ENCODE data around the gene HOXA13.

The HOXA13 gene

DNA sequence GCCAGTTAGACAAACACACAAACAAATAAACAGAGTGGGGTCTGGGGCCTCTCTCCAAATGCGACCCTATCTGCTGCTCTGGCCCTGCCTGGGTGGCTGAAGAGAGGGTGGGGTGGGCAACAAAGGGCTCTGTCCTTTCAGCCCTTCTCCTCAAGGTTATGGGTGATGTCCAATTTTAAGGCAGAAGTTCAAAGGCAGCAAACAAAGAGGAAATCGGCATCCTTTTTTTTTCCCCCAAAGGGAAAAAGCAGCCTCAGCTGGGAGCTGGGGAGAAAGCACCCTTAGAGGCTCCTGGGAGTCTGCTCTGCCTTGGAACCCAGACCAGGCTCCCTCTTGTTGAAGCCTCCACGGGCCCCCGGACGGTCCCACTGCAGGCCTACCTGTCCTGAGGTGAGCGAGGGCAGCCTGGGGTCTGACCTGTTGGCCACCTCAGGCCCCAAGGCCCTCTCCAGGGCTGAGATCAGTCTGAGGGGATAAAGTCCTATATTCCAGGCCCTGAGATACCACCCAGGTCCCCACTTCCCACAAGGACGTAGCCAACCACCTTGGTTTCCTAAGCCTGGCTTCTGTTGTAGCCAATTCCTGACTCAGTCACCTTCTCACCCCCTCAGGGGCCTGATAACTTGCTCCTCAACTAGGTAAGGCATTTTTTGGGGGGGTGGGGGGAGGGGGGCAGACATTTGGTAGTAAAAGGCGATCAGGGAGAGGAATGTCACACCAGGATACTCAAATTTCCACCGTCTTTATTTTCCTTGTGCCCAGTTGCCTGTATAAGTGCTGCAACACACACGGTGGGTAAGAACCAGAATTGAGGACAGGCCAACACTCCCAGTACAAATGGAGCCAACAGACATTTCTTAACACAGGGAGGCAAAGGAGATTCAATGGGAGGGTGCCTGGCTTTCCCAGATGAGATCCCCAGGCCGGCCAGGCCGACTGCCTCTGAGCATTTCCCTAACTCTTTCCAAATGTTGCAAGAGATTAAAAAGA is 19.2 kb downstream of the HOXA13 start:
- no peak for DNase-seq

DNA sequence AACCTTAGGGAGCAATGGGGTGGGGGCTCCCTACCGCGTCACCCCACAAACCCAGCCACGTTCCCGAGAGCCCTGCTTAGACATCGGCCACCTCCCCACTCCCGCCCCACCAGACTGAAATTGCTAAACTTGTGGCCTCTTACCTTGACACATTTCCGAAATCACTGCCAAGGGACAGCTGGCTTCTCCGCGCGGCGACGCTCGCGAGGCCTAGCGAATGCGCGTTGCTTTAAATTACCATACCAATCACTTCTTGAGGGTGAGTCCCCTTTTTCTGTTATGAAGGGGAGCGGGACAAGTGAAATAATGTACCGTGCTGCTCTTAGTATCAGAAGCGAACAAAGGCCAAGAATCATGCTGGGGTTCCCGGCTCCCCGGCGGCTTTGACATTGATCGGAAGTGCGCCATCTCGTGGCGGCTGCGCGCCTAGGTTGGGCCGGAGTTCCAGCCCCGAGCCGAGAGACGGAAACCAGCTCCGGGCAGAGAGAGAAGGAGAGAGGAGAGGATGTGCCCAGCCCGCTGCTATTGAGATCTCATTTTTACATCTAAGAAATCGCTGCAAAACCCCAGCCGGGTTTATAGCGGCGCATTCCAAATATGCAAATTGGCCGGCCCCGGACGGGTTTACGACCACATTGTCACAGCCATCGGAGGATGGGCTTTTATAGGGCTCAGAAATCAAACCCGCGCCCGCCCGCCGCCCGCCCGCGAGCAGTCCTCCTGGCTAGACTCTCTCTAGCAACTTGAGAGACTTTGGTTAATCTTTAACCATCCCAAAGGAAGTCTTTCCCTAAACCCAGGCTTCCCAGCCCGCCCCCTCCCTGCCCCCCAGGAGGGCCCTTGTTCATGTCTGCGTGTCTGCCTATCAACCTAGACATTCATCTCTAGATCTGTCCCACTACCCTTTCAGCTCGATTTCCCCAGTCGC is 20.1 kb downstream of the HOXA13 start:
- no peak for DNase-seq

DNA sequence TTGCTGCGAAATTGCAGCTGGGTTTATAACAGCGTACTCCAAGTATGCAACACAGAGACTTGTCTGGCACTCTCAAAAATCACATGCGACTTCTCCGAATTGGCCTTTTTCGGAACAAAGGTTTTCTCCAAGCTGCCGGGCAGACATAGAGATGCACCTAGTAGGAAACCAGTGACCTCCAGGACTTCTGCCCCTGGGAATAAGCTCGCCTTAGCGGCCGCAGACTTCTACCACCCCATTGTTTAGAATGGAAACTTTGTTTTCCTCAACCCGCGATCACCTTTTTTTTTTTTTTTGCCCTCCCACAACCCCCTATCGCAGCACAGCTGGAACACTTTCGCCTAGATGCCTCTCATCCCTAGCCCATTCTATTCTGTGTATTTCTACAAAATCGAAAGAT is 20.9 kb downstream of the HOXA13 start:
- DNase-seq: no peak

DNA sequence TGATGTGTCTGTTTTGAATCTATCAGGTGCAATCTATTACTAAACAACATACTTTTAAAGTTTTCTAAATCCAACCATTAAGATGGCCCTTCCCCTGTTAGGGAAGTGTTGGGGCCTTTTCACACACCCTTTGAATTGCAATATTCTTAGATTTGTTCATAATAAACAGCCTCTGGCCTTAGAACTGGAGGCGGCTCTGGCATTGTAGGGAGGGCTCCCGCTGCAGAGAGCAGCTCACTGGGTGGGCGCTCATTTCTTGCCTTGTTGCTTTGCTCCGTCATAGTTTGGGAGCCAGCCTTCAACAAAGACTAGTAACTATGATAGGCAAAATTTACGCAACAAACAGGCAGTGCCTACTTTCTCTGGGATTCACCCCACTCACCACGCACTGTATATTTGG is 21.5 kb downstream of the HOXA13 start:
- DNase-seq: no peak

DNA sequence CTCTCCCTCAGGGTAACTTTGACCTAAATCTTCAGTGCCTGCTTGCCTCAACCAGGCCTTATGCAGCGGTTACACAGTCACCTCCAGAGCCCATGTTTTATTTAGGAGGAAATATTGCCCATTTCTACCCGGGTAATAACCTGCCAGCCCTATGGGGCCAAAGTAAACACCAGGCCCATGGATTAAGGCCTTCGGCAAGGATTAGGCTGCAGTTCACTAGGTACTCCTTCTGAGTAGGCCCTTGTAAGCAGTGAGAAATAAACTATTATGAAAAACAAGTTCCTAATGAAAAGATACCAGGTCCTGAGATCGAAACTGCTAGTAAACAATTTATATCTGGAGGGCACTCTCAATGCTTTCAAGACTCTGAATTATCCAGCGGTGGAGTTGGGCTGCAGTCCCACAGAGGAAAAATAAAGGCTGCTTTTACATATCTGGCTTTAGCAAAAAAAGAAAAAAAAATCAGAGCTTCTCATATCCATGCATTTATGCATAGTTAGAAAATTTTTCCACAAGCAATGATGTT is 22.0 kb downstream of the HOXA13 start:
- DNase-seq: no peak

DNA sequence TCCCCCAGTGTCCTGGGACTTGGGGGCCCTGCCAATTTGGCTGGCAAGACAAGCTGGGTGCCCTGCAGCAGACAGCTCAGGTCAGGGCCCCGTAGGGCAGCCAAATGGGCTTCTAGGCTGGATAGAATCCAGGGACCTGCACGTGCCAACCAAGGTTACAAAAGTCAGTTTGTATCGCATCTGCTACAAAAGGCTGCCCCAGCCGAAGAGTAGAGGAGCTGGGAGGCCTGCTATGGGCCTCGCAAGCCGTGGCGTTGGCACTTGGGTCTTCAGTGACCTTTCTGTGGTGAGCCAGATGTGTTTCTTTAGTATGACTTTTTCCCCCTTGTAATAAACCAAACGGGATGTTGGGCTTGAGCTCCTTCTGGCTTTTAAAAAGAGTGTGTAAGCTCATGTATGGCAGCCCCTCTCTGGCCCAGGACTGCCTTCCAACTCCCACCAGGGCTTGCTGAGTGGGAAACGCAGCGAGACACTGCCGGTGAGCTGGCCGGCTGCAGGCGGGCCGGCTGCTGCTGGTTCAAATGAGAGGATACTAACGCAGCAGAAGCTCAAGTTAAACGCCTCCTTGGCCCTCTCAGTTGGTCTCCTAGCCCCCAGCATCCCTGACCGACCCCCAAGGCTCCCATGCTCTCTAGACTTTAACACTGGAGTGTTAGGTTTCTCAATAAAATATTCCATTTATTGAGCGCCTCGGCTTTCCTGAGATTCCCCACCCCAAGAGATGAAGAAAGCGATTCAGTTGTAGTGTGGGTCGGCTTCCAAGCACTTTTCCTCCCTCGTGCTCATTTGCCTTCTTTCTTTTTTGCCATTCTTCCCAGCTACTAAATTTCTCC is 22.7 kb downstream of the HOXA13 start:
- no peak for DNase-seq

DNA sequence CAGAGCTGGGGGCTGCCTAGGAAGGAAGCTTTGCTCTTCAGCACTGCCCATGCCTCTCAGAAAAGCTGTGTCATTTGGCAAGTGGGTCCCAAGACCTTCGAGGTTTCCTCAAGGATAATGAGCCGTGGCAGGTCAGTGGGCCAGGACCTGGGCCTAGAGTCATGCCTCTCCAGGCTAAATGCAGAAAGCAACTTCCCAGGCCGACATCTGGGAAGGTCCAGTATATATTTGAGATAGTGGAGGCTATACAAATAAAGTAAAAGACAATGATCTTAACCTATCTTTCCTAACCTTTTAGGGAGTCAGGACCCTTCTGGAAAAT is 23.4 kb downstream of the HOXA13 start:
- DNase-seq: no peak

DNA sequence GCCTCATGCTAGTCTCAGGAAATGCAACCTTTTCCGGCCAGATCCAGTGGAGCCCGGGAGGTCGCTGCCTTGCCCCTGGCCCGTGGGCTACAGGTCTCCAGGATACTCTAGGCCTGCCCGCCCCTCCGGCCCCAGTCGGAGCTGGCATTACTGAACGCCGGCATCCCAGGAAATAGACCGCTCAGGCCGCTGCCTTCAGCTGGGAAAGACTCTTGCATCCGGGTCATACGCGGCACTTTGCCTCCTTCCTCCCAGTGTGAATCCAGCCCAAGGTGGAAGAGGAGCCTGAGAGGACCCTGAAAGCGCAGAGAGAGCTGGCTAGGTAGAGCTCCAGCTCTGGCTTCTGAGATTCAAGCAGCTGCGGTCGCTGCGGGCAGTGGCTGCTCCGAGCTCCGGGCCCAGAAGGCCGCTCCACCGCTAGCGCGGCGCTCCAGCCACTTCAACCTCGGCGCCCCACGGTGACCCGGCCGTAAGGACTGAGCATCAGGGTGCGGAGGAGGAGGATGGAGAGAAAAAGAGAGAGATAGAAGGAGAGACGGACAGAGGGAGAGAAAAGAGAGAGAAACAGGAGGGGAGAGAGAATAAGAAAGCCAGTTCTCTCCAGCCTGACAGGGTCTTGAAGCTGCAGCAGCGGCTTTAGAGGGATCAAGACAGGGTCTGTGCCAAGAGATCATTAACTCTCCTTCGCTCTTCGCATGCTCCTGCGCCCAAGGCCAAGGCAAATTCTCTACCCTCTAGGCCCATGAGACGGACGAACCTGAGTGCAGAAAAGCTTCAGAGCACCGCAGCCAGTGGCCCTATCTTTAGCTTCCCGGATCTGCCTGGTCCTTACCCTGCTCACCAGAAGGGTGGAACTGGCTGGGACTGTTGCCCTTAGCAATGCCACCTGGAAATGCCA is 24.0 kb downstream of the HOXA13 start:
- no peak for DNase-seq

DNA sequence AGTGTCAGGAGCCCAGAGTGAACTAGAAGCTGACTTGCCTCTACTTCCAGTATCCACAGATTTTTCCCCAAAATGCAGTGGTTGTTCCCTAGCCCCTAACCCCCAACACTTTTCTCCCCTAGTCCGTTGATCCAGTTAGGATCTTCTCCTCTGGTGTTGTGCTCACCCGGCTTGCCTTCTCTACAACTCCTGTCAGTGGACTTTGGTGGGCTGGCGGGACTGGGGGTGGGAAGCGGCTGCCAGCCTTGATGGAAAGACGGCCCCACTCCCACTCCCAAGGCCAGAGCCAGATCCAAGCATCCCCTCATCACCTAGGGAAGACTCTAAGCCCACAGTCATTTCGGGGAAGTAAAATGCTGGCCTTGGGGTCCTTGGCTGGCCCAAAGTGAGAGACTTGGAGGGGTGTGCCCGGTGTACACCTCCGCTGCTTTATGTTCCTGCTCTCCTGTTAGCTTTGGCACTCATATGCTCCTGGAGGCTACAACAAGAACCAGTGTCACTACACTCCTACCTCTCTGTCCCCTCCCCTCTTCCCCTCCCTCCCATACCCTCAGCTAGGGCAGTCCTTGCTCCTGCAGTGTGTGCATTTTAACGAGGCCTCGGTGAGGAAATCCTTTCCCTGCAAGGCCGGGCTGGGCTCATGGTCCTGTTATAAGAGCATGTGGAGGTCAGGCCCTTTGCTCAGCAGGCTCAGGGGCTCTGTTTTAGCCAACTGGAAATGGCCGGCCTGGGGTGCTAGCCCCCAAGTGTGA is 24.8 kb downstream of the HOXA13 start:
- DNase-seq: no peak

DNA sequence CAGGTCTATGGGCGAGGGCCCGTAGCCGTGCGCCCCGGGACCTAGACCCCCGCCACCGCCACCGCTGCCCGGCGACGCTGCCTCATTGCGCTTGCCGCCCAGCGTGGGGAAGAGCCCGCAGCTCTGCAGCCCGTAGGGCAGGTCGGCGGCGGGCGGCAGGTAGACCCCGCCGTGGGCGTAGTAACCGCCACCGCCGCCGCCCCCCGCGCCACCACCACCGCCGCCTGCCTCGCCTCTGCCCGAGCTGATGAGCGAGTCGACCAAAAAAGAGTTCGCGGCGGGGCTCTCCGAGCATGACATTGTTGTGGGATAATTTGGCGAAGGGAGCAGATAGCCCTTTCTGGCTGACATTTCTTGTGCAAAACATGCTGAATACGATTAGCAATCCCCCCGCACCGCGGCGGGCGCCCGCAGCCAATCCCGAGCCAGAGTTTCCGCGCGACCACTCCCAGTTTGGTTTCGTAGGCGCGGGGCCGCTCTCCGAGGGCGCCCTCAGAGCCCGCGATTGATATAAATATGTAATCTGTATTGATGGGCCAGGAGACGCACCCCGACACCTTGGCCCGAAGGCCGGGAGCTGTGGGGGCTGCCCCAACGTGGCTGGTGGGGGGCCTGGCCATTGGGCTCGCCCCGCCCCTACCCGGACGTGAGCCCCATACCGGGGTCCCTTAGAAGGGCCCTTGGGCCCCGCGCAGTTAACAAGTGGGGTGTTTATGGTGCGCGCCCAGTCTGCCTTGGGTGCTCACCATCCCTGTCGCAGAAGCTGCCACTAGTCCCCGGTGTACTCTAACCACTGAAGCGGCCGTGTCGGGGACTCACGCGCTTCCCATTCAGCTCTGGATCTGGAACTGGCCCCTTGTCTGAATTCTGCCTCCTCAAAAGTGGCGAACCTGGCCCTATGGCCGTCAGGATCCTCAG is 25.7 kb downstream of the HOXA13 start, which contains the start of gene HOXA10:
Gene HOXA10, minus strand, starts transcription at position 365 of the 918 bp plus-strand sequence. Its CDS starts 14 bp downstream, at position 351.
- peak; percentile 36 for DNase-seq

DNA sequence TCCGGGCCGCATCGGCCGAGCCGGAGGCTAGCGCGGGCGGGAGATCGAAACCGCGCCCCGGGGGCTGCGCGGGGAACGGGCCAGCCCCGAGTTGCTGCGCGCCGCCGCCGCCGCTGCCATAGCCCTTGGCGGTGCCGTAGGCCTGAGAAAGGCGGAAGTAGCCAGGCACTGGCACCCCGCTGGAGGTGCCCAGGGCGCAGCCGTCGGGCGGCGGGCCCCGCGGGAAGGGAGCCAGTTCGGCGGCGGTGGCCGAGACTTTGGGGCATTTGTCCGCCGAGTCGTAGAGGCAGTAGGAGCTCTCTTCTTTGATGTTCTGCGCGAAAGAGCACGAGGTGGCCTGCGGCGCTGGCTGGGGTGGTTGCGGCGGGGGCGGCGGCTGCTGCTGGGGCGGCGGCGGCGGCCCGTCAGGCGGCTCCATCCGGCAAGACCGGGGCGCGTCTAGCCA is 26.4 kb downstream of the HOXA13 start:
- peak; percentile 64 for DNase-seq

DNA sequence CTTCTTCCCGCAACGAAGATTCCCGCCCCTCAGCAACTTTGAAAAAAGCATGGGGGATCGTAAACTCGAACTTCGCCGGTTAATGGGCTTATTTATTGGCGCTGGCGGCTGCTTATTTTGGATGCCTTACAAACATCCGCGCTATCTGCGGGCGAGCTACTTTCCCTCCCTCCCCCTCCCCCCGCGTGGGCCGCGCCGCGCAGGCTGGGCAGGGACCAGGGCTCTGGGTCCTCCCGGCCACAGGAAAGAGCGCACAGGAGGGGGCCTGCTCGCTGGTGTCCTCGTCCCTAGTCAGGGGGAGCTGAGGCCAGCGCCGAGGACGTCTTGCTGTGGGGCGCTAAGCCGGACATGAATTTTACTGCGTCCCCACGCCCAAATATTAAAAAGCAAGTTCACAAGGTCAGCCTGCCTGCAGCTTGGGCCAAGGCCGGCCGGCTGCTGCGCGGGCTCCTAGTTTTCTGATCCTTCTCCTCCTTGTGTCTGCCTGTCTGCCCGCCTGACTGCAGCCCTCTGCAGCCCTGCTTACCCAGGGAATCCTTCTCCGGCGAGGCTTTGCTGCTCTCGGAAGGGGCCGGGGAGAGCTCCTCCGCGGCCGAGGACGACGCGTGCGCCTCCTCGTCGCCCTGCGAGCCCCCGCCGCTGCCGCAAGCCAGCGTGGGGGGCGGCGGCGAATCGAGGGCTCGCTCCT is 26.9 kb downstream of the HOXA13 start:
- DNase-seq: peak; percentile 74

DNA sequence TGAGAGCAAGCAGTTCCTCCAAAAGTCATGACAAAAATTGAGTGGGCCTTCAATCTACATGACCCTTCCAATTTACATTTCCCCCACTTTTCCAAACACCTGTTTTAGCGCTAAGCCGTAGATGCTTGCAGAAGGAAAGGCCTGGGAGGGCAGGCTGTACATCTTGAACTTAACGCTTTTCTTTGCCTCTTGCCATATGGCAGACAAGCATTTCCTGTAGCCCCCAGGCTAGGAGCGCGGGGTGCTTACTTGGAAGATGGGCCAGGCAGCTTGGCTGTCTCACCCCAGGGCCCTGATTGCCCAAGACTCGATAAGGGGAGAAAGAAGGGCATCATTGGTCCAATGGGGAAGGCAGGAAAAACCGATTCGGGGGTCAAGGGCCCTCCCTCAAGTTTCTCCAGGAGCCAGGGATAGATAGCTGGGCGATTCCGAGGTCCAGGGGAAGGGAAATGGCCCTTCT is 27.5 kb downstream of the HOXA13 start:
- no peak for DNase-seq

DNA sequence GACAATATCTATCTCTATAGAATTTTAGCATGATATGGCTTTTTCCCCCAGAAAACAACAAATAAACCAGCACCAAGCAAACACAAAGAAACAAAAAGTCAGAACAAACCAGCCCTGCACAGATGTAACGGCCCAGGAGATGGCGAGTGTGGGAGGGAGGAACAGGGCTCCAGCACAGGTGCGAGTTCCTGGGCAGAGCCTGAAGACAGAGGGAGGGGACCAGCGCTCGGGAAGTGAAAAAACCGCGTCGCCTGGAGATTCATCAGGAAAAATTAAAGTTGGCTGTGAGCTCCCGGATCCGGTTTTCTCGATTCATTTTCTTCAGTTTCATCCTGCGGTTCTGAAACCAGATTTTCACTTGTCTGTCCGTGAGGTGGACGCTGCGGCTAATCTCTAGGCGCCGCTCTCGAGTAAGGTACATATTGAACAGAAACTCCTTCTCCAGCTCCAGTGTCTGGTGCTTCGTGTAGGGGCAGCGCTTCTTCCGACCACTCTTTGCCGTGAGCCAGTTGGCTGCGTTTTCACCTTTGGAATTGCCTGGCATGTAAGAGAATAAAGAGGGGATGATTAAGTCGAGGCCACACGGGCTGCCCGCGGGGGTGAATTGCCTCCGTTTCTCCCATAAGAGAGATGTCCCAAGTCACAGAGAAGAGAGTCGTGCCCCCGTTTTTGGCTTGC is 28.1 kb downstream of the HOXA13 start:
- peak; percentile 50 for DNase-seq

DNA sequence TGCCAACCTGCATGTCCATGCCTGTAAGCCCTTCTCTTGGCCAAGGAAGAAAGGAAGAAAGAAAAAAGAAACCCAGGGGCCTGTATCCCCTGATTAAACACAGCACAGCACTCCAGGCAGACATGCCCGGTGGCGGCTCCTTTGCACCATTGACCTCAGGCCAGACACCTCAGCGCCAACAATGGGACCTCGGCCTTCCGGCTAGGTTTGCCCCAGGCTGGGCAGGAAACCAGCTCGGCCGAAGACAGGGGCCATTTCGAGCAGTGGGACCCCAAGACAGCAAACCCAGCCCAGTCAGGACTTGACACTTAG is 28.6 kb downstream of the HOXA13 start:
- no peak for DNase-seq

DNA sequence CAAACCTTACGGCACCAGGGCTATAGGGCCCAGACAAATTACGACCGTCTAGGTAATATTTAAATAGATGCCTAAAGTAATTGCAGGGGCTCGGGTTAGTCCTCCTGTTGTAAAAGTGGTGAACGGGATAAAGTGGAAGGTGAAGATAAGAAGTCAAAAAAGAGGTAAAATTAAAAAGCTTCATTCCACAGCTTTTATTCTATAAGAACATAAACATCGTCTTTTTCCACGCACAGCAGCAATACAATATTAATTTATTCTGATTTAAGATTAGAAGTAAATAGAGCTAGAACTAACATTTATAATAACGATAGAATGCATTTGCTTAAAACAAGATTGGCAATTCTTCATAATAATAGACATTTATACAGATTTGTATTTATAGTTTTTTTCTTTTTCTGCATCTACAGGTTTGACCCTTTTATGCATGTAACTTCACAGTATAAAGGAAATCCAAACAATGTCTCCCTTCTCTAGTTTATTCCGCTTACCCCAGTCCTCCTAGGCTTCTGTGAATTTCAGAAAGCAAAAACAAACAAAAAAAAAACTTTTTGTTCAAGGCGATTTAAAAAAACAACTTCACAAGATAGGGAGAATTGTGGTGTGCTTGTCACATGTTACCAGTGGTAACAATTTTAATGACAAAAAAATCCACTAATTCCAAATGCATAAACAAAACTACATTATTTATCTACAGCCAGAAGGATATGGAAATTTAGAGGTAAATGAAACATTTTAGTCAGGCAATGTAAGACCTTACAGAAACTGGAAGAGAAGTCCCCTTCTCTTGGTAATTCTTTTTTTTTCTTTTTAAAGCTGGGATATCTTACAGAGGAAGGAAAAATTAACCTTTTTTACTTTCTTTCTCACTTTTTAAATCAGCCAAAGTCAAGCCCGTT is 29.2 kb downstream of the HOXA13 start:
- DNase-seq: no peak

All from COR-L47 (cell line).